Hippocampal formation (tissue), 2 donors: Measurements from ENCODE around the gene TARS3.
"Not testable (repeated sequence)": the region's sequence is repeated elsewhere in the genome, so short reads cannot be mapped to it uniquely, and the experiment has no call there.

ENCODE experiments used
- DNase-seq, 2 donors: peaks; one replicate each; lab custom pipeline; 2025; lab: John Stamatoyannopoulos, UW

The TARS3 gene

GRCh38 chr15:101654624-101655337 is 69.5 kb downstream of the TARS3 start:
- DNase-seq, result not testable (repeated sequence)

GRCh38 chr15:101654171-101654570 is 70.1 kb downstream of the TARS3 start:
- DNase-seq, result no peak

DNA sequence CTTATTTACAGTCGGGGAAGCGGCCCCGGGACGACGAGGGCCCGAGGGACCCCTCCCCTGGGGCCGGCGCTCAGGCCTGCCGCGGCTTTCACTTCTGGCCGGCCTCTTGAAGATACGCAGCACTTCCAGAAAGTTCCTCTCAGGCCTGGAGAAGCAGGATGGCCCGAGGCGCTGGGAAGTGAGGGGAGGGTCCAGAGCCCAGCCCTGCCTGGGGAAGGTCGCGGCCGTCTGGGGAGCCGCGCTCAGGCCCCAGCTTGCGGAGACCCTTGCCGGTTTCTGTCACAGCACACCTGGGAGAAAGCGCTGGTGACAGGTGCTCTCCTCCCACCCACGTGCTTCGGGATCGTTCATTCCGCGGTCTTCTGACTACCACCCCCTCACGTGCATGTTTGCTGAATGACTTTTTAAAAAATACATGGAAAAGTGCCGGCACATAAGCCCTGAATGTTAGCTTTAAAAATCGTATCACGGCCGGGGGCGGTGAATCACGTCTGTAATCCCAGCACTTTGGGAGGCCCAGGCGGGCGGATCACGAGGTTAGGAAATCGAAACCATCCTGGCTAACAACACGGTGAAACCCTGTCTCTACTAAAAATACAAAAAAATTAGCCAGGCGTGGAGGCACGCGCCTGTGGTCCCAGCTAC is 71.4 kb downstream of the TARS3 start:
- no peak for DNase-seq

- DNase-seq, result peak; percentile 79 to 84
Measured at GRCh38 chr15:101652098-101652785, 72.0 kb downstream of the TARS3 start, which contains the start of gene TM2D3. TSS of gene TM2D3 (minus strand) at chr15:101652381. CDS start at chr15:101652361, 20 bp downstream.

DNA sequence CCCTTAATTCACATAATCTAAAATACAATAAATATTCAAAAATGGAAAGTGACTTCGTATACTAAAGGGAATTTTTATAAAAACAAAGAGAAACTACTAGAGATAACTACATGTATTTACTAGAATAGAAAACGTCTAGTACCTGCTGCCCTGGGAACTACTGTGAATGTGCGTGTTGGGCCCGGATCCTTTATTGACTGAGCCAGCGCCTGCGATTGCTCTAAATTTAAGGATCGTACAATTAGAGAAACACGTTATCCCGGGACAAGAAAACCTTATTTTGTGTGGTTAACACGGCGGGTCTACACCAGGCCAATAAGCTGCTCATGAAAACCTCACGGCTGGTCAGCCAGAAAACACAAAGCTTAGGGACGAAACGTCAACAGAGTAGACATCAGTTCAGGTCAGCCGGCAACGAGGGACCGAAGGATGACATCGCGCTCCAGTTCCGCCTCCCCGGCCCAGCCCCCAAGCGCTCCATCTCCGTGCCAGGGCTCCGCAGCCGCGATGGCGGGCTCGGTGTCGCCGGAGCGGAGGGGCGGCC is 72.6 kb downstream of the TARS3 start:
- peak; percentile 53 to 55 for DNase-seq

GRCh38 chr15:101650145-101650544 is 74.1 kb downstream of the TARS3 start:
- DNase-seq, result no peak

GRCh38 chr15:101648356-101648755 is 75.9 kb downstream of the TARS3 start:
- no peak for DNase-seq

- no peak for DNase-seq
Measured at GRCh38 chr15:101647251-101647650, 77.0 kb downstream of the TARS3 start.

- DNase-seq, result no peak
Measured at GRCh38 chr15:101646672-101647071, 77.6 kb downstream of the TARS3 start.

DNA sequence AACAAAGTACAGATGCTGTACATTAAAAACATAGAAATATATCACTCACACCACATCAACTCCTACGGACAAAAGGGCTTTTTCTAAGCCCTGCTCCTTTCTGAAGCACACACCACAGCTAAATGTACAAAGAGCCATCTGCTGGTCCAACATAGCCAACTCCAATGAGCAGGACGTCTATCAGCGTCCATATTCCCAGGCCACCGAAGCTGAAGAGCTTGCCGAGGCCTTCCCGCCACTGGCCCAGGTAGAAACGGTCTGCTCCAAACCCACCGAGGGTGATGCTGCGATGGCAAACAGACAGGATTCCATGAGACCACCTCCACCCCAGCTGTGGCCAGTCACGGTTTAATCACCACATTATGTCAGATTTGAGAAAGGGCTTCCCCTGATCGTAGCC is 81.9 kb downstream of the TARS3 start:
- peak; percentile 11 to 70 for DNase-seq

- peak in 1 of 2 donors; percentile 26 for DNase-seq
Measured at GRCh38 chr15:101641894-101642293, 82.4 kb downstream of the TARS3 start.

DNA sequence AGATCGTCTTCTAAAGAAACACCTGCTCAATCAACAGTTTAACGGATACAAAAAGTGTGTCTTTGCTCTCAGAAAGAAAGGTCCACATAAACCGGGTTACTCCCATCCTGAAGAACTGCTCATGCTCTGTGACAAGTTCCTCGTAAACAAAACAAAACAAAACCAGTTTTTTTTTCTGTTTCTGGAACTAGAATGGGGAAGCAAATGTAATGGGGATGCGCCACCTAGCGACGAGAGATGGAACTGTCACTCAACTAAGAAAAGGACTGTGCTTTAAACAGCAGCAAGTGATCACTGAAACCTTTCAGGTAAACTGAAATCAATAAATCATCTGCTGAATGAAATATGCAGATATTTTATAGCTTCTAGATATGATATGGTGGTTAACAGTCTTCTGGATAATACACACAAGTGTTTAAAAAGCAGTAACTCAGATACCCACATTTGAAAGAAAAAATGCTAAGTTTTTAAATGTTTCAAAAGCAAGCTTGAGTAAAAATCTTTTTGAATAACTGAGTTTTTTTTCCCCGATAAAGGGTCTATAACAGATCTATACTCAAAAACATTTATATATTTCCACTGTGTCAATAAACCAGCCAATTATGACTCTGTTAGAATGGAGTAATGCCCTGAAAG is 83.0 kb downstream of the TARS3 start:
- DNase-seq, result peak; percentile 48 to 64

- no peak for DNase-seq
Measured at GRCh38 chr15:101639667-101640066, 84.6 kb downstream of the TARS3 start.

GRCh38 chr15:101637919-101638318 is 86.4 kb downstream of the TARS3 start:
- DNase-seq, result no peak

DNA sequence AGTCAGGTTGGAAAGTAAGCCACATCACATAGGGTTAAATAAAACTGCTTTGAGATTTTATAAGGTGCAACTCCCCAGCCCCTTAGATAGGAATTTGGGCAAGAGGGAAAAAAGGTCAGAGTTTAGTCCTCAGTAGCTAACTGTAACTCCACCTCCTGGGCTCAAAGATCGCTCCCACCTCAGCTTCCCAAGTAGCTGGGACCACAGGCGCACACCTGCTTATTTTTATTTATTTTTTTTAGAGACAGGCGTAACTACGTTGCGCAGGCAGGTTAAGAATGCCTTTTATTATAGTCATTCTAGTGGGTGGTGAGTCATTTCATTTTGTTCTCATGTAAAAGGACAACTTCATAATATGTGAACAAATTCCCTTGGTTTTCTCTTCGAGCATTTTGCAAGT is 86.8 kb downstream of the TARS3 start:
- DNase-seq, result no peak

- no peak for DNase-seq
Measured at GRCh38 chr15:101637038-101637437, 87.2 kb downstream of the TARS3 start.

DNA sequence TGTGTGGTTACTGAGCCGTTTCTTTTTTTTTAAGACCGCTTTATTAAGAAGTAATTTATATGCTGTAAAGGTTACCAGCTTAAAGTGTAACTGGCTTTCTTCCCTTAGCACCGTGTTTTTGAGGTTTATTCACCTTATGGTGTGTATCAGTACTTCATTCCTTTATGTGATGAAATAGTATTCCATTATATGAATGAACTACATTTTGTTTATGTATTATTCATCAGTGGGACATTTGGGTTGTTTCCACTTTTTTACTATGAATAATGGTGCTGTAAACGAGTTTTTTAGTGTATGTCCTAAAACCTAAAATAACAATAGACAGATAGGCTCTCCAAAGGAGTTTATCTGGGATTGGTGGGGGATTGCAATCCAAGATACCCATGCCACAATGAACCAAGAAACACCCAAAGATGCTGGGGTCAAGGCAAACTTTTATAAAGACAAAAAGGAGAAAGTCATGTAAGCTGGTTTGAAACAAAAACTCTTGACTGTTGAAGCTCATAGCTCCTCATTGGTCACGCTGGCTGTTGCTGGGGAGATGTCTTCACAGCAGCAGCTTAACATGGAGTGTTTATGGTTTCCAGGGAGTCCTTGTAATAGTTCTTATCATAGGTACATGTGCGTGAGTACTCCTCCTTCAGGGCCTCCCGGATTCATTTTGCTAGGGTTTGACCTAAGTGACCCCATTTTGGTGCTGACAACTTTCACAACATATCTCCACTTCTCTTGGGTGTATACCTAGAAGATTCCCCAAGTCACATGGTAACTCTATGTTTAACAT is 88.1 kb downstream of the TARS3 start:
- DNase-seq, result no peak

GRCh38 chr15:101633356-101633755 is 90.9 kb downstream of the TARS3 start:
- no peak for DNase-seq

DNA sequence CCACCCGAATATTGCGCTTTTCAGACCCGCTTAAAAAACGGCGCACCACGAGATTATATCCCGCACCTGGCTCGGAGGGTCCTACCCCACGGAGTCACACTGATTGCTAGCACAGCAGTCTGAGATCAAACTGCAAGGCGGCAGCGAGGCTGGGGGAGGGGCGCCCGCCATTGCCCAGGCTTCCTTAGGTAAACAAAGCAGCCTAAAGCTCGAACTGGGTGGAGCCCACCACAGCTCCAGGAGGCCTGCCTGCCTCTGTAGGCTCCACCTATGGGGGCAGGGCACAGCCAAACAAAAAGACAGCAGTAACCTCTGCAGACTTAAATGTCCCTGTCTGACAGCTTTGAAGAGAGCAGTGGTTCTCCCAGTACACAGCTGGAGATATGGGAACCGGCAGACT is 97.5 kb downstream of the TARS3 start:
- not testable (repeated sequence) for DNase-seq

GRCh38 chr15:101625980-101626379 is 98.3 kb downstream of the TARS3 start:
- DNase-seq, result no peak

GRCh38 chr15:101625184-101625583 is 99.1 kb downstream of the TARS3 start:
- DNase-seq, result no peak
